Aorta (tissue), 5 donors: ENCODE data around the gene VPS13C. TPM values are rescaled to one million over a fixed set of nuclear protein-coding genes. Genes with fewer than 3 reads are reported as not detected.

Source experiments
- ATAC-seq: fragments of 200-7000 bp; cut with Tn5 transposase; one replicate; pipeline ENCODE4 v1.9.1; 2022; ENCODE audit warnings: moderate library complexity; ENCODE audit not compliant: low FRiP score
- DNase-seq, 2 donors: peaks; one replicate each; pipeline ENCODE4 v3.0.0-alpha.2; 2020
- H3K27ac ChIP-seq, 2 donors: one replicate each; pipeline ENCODE4 v1.5.1; 2013; ENCODE audit warnings: low read length in 2 of 2, mild to moderate bottlenecking in 2 of 2, moderate library complexity in 2 of 2, control low read depth in 1 of 2, inconsistent platforms in 1 of 2, low read depth in 1 of 2
- H3K27me3 ChIP-seq, 2 donors: one replicate each; pipeline ENCODE4 v1.6.1; 2013; ENCODE audit warnings: control low read depth in 1 of 2, low read length in 1 of 2, mild to moderate bottlenecking in 1 of 2, moderate library complexity in 1 of 2; ENCODE audit not compliant: insufficient read depth in 2 of 2, control insufficient read depth in 1 of 2
- H3K36me3 ChIP-seq, 2 donors: one replicate each; pipeline ENCODE4 v1.6.1; 2013; ENCODE audit warnings: control low read depth in 1 of 2, low read length in 1 of 2, mild to moderate bottlenecking in 1 of 2; ENCODE audit not compliant: insufficient read depth in 2 of 2, control insufficient read depth in 1 of 2
- H3K4me1 ChIP-seq, 2 donors: one replicate each; pipeline ENCODE4 v1.6.1; 2013; ENCODE audit warnings: low read length in 2 of 2, control low read depth in 1 of 2, mild to moderate bottlenecking in 1 of 2, moderate library complexity in 1 of 2; ENCODE audit not compliant: insufficient read depth in 2 of 2, control insufficient read depth in 1 of 2
- H3K4me3 ChIP-seq, 2 donors: one replicate each; pipeline ENCODE4 v1.5.1; 2013; ENCODE audit warnings: low read length in 2 of 2, control low read depth in 1 of 2, mild to moderate bottlenecking in 1 of 2
- H3K9me3 ChIP-seq: one replicate; pipeline ENCODE4 v1.6.1; 2013; ENCODE audit warnings: mild to moderate bottlenecking, low read length; ENCODE audit not compliant: control insufficient read depth
- WGBS, 2 donors: extraction: QIAGEN DNeasy Blood & Tissue Kit; methylation state at CpG; one replicate each; pipeline ENCODE4 v1.1.7; 2013; 5-methylcytosine and 5-hydroxymethylcytosine counted together
- intact Hi-C, 2 donors: fragments of 100-400 bp; cut with DNase I; formaldehyde crosslinking; loops; one replicate each; pipeline versions ENCODE4 v1.14.2 to v1.15.0; 2022
- polyA plus RNA-seq, 2 donors: library from polyadenylated mRNA; stranded (reverse); fragments of 200-250 nt; gene quantifications; one replicate each; pipeline ENCODE4 v1.2.3, GENCODE V29; 2013
- total RNA-seq, 2 donors: library from RNA; stranded (reverse); fragmentation: NEBNext Ultra II Directional; extraction: Animal tissue kit (Norgen Biotek cat#: 25700); gene quantifications; one replicate each; pipeline ENCODE4 v1.2.1, GENCODE V29; 2021
- donor health status: healthy with polysubstance abuse.
- donor health status: Bipolar disorder and iron deficiency.
- donor health status: DM: no; HTN: no; CAD: no.
- donor health status: DM: no; HTN: no; CAD: no.
- donor health status: DM: yes; HTN: yes; CAD: no.

VPS13C gene
- total and polyA plus RNA-seq, 4 donors, result 3.1 to 123 (median 60.6) TPM

DNA sequence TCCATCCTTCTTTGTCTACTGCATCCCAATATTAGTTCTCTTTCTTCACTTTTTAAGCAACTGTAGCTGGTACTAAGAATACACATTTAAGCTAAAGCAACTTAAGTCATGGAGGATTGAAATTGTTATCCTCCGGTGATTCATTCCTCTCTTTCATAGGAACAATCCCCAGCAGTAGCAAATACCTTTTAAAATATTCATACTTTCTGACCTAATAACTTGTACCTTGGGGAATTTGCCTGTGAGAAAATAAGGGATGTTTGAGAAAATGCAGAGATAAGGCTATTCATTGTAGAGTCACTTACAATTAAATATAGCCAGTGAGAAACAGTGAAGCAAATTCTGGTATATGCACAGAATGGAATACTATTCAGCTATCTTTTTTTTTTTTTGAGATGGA, 66.0 kb downstream of the VPS13C start:
- 55 to 57% methylated on average over 1 of the region's 1 CpG for WGBS, 2 donors
- Histone ChIP-seq H3K27me3 (no peaks in the 10 kb centered on the region), H3K9me3 (no peaks in the 10 kb centered on the region), H3K27ac (no peak overlapping the region), H3K36me3 (peaks cover 0 to 2% of the 10 kb centered on the region in 2 donors), H3K4me3 (no peak overlapping the region), H3K4me1 (no peaks in the 10 kb centered on the region)
- intact Hi-C loops, result no loop called here
- no peak for ATAC-seq
- DNase-seq, result no peak

- no peaks in the 10 kb centered on the region for H3K27me3 ChIP-seq
- no peak overlapping the region for H3K4me3 ChIP-seq
- intact Hi-C loops, result no loop called here
- H3K36me3 ChIP-seq, result no peaks in the 10 kb centered on the region
- DNase-seq (no peak), ATAC-seq (no peak)
- no peaks in the 10 kb centered on the region for H3K9me3 ChIP-seq
- H3K4me1 ChIP-seq, result no peaks in the 10 kb centered on the region
- no peak overlapping the region for H3K27ac ChIP-seq
These were observed 67.7 kb downstream of the VPS13C start for GRCh38 chr15:61992518-61992917.

DNA sequence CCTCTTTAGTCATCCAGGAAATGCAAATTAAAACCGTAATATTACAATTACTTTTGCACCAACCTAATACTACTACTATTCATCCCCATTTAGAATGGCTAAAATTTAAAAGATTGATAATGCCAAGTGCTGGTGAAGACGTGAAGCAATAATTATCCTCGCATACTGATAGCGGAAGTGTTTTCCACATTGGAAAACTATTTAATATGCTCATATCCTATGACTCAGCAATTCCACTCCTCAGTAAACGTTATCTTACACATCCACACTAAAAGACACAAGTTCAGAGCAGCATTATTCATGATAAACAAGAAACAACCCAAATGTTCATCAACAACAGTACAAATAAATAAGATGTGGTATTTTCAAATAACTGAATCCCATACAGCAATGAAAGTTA, 70.6 kb downstream of the VPS13C start:
- no peaks in the 10 kb centered on the region for H3K36me3 ChIP-seq
- H3K27me3 ChIP-seq, result no peaks in the 10 kb centered on the region
- H3K4me1 ChIP-seq, result no peaks in the 10 kb centered on the region
- no peak overlapping the region for H3K27ac ChIP-seq
- ATAC-seq (no peak), DNase-seq (no peak)
- intact Hi-C loops, result no loop called here
- WGBS, 2 donors, result 76 to 84% methylated on average over 5 of the region's 5 CpGs
- no peak overlapping the region for H3K4me3 ChIP-seq
- no peaks in the 10 kb centered on the region for H3K9me3 ChIP-seq

DNA sequence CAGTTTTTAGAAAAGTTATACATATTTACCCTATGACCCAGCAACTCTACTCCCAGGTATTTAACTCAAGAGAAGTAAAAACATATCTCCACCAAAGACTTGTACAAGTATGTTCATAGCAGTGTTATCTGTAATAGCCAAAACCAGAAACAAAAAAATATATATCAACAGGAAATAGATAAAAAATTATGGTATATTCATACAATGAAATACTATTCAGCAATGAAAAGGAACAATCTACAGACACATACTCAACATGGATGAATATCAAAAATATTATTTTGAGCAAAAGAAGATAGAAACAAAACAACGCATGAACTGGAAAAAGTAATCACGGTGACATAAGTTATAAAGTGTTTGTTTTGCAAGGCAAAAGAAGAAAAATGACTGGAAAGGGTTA, 72.4 kb downstream of the VPS13C start:
- Histone ChIP-seq H3K27me3 (no peaks in the 10 kb centered on the region), H3K4me3 (no peak overlapping the region), H3K9me3 (no peaks in the 10 kb centered on the region), H3K4me1 (no peaks in the 10 kb centered on the region), H3K27ac (no peak overlapping the region), H3K36me3 (no peaks in the 10 kb centered on the region)
- 97% methylated on average over 2 of the region's 2 CpGs for WGBS, 2 donors
- DNase-seq (no peak), ATAC-seq (no peak)
- intact Hi-C loops, result no loop called here

DNA sequence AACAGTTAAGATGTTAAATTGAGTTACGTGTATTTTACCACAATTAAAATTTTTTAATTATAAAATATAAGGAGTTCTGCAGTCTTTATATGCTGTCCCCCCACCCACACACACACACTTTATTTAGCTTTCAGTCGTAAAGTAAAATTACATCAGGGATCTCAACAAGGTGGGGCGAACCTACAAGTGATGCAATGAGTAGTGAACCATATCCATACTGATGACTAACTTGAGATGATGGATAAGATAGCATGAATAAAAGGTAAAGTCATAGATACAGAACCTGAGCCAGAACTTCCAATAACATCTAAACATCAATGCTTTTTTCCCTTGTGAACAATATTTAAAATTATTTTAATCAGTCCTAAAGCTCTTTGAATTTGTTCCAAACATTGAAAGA, 77.2 kb downstream of the VPS13C start:
- ATAC-seq, result no peak
- intact Hi-C loops, result no loop called here
- 95 to 96% methylated on average over 3 of the region's 3 CpGs for WGBS, 2 donors
- Histone ChIP-seq H3K36me3 (peaks cover 0 to 2% of the 10 kb centered on the region in 2 donors), H3K27me3 (no peaks in the 10 kb centered on the region), H3K4me3 (no peak overlapping the region), H3K4me1 (no peaks in the 10 kb centered on the region), H3K27ac (no peak overlapping the region), H3K9me3 (no peaks in the 10 kb centered on the region)
- no peak for DNase-seq

- Histone ChIP-seq H3K27me3 (no peaks in the 10 kb centered on the region), H3K27ac (no peak overlapping the region), H3K4me1 (peaks cover 0 to 4% of the 10 kb centered on the region in 2 donors), H3K4me3 (no peak overlapping the region), H3K9me3 (no peaks in the 10 kb centered on the region), H3K36me3 (peaks cover 0 to 2% of the 10 kb centered on the region in 2 donors)
- 71 to 92% methylated on average over 3 of the region's 3 CpGs for WGBS, 2 donors
- intact Hi-C loops, result no loop called here
- ATAC-seq (no peak), DNase-seq (no peak)
These were observed 82.0 kb downstream of the VPS13C start for GRCh38 chr15:61978225-61978624.

DNA sequence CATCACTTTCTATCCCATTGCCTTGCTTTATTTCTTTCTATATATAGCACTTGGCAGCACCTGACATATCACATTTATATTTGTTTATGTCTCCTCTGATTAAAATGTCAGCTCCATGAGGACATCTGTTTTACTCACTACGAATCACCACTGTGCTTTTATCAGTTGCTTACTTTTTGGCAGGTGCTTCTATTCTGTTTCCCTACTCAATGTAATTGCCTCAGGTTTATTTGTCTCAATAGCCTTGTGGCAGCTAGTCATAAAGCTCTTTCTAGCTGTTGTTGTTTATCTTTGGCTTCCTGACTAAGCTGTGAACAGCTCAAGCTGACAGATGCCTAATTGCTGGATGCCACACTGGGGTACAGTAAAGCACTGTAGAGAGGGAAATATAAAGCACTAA, 85.5 kb downstream of the VPS13C start:
- H3K36me3 ChIP-seq, result peaks cover 0 to 2% of the 10 kb centered on the region in 2 donors
- ATAC-seq (no peak), DNase-seq (no peak)
- H3K9me3 ChIP-seq, result no peaks in the 10 kb centered on the region
- 32 to 40% methylated on average over 1 of the region's 1 CpG for WGBS, 2 donors
- H3K4me3 ChIP-seq, result no peak overlapping the region
- intact Hi-C loops, result no loop called here
- H3K4me1 ChIP-seq, result peaks cover 0 to 4% of the 10 kb centered on the region in 2 donors
- H3K27me3 ChIP-seq, result no peaks in the 10 kb centered on the region
- H3K27ac ChIP-seq, result no peak overlapping the region

DNA sequence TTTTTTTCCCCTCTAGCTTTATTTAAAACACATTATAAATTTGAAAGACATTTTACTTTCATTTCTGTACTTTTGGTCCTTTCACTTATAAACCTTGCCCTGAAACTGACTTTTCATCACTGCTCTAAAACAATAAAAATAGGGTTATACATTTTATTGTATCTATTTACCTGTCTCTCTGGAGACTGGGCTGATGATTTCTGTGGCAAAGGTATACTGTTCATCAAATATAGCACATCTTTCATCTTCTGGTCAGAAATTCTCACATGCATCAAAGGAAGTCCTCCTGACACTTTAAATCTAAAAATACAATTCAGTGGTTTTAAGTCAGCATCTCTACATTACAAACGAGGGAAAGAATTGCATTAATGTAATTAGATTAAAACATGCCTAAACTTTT, 86.1 kb downstream of the VPS13C start:
- no peaks in the 10 kb centered on the region for H3K9me3 ChIP-seq
- H3K27me3 ChIP-seq, result no peaks in the 10 kb centered on the region
- H3K27ac ChIP-seq, result no peak overlapping the region
- H3K4me1 ChIP-seq, result peaks cover 0 to 4% of the 10 kb centered on the region in 2 donors
- 69% methylated on average over 1 of the region's 1 CpG for WGBS, 2 donors
- ATAC-seq (no peak), DNase-seq (no peak)
- H3K4me3 ChIP-seq, result no peak overlapping the region
- intact Hi-C loops, result no loop called here
- H3K36me3 ChIP-seq, result peaks cover 0 to 2% of the 10 kb centered on the region in 2 donors

GRCh38 chr15:61951949-61952348, 108.3 kb downstream of the VPS13C start:
- Histone ChIP-seq H3K9me3 (no peaks in the 10 kb centered on the region), H3K4me1 (no peaks in the 10 kb centered on the region), H3K27ac (no peak overlapping the region), H3K27me3 (no peaks in the 10 kb centered on the region), H3K36me3 (peaks cover 0 to 4% of the 10 kb centered on the region in 2 donors), H3K4me3 (no peak overlapping the region)
- ATAC-seq, result no peak
- 77% methylated on average over 2 of the region's 2 CpGs for WGBS, 2 donors
- intact Hi-C loops, result no loop called here
- no peak for DNase-seq
